ENCODE measurements around the gene JAK2. TPM values are rescaled to one million over a fixed set of nuclear protein-coding genes. Genes with fewer than 3 reads are reported as not detected.

JAK2 gene
- total and polyA plus RNA-seq, 2 donors from 2014 or later, result 4.5 to 23.3 TPM

- no peak overlapping the region for H3K9ac ChIP-seq (ENCODE audit: low read length in 3 of 3)
- H3K4me3 ChIP-seq (ENCODE audit: low read length in 3 of 3), result no peak overlapping the region
- no peak for TF ChIP-seq CTCF (IDR thresholded peaks at IDR 0.05; ENCODE audit: borderline replicate concordance, extremely low read depth, insufficient read depth)
- intact Hi-C loops (cut with DNase I), result no loop called here
- no peaks in the 10 kb centered on the region for H3K27me3 ChIP-seq (ENCODE audit: control insufficient read depth, insufficient read depth, low read length)
- H3K4me1 ChIP-seq (ENCODE audit: control insufficient read depth in 2 of 3, insufficient read depth in 2 of 3, low read depth in 1 of 3, low read length in 3 of 3), result no peaks in the 10 kb centered on the region
- no peaks in the 10 kb centered on the region for H3K9me3 ChIP-seq (ENCODE audit: control insufficient read depth in 2 of 3, insufficient read depth in 1 of 3, low read length in 3 of 3)
- no peaks in the 10 kb centered on the region for H3K36me3 ChIP-seq (ENCODE audit: control insufficient read depth in 2 of 3, insufficient read depth in 3 of 3, low read length in 3 of 3)
- H3K27ac ChIP-seq (ENCODE audit: low read depth in 2 of 2, low read length in 2 of 2), result no peak overlapping the region
- DNase-seq, result no peak
- no peak for FAIRE-seq
Observed at GRCh38 chr9:4959031-4959430, 26.0 kb upstream of the JAK2 start.

- no peak for TF ChIP-seq CTCF (IDR thresholded peaks at IDR 0.05; ENCODE audit: borderline replicate concordance, extremely low read depth, insufficient read depth)
- no peak overlapping the region for H3K27ac ChIP-seq (ENCODE audit: low read depth in 2 of 2, low read length in 2 of 2)
- H3K4me3 ChIP-seq (ENCODE audit: low read length in 3 of 3), result no peak overlapping the region
- intact Hi-C loops (cut with DNase I), result no loop called here
- H3K9me3 ChIP-seq (ENCODE audit: control insufficient read depth in 2 of 3, insufficient read depth in 1 of 3, low read length in 3 of 3), result no peaks in the 10 kb centered on the region
- H3K4me1 ChIP-seq (ENCODE audit: control insufficient read depth in 2 of 3, insufficient read depth in 2 of 3, low read depth in 1 of 3, low read length in 3 of 3), result no peaks in the 10 kb centered on the region
- DNase-seq, result no peak
- no peak overlapping the region for H3K9ac ChIP-seq (ENCODE audit: low read length in 3 of 3)
- H3K27me3 ChIP-seq (ENCODE audit: control insufficient read depth, insufficient read depth, low read length), result no peaks in the 10 kb centered on the region
- H3K36me3 ChIP-seq (ENCODE audit: control insufficient read depth in 2 of 3, insufficient read depth in 3 of 3, low read length in 3 of 3), result no peaks in the 10 kb centered on the region
- FAIRE-seq, result no peak
Observed at GRCh38 chr9:4962085-4962484, 23.0 kb upstream of the JAK2 start.

DNA sequence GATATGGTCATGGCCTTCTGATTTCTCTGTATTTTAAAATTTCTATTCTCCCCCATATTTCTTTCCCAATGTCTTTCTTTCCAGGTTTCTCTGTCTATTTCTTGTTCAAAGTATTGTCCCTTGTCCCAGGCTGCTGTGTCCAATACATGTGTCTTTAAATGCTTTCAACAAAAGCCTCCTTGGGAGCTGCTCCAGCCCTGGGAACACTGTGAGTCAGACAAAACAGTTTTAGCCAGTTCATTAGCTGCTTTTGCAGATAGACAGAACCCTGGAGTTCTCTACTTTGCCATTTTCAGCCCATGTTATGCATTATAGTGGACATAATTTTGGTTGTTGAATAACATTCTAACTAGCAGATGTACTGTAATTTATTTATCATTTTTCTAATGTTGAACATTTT lies 20.5 kb upstream of the JAK2 start:
- H3K4me1 ChIP-seq (ENCODE audit: control insufficient read depth in 2 of 3, insufficient read depth in 2 of 3, low read depth in 1 of 3, low read length in 3 of 3), result no peaks in the 10 kb centered on the region
- no peak for TF ChIP-seq CTCF (IDR thresholded peaks at IDR 0.05; ENCODE audit: borderline replicate concordance, extremely low read depth, insufficient read depth)
- H3K9me3 ChIP-seq (ENCODE audit: control insufficient read depth in 2 of 3, insufficient read depth in 1 of 3, low read length in 3 of 3), result no peaks in the 10 kb centered on the region
- no peak overlapping the region for H3K9ac ChIP-seq (ENCODE audit: low read length in 3 of 3)
- no peaks in the 10 kb centered on the region for H3K27me3 ChIP-seq (ENCODE audit: control insufficient read depth, insufficient read depth, low read length)
- no peak overlapping the region for H3K4me3 ChIP-seq (ENCODE audit: low read length in 3 of 3)
- no peaks in the 10 kb centered on the region for H3K36me3 ChIP-seq (ENCODE audit: control insufficient read depth in 2 of 3, insufficient read depth in 3 of 3, low read length in 3 of 3)
- DNase-seq (no peak), FAIRE-seq (no peak)
- H3K27ac ChIP-seq (ENCODE audit: low read depth in 2 of 2, low read length in 2 of 2), result no peak overlapping the region
- intact Hi-C loops (cut with DNase I), result no loop called here

- DNase-seq, result no peak
Observed at GRCh38 chr9:4965174-4965821, 19.8 kb upstream of the JAK2 start.

More at GRCh38 chr9:4965174-4965821, 19.8 kb upstream of the JAK2 start:
- Histone ChIP-seq H3K9ac (ENCODE audit: low read length in 3 of 3) (no peak overlapping the region), H3K27me3 (ENCODE audit: control insufficient read depth, insufficient read depth, low read length) (no peaks in the 10 kb centered on the region), H3K4me3 (ENCODE audit: low read length in 3 of 3) (no peak overlapping the region), H3K4me1 (ENCODE audit: control insufficient read depth in 2 of 3, insufficient read depth in 2 of 3, low read depth in 1 of 3, low read length in 3 of 3) (no peaks in the 10 kb centered on the region), H3K9me3 (ENCODE audit: control insufficient read depth in 2 of 3, insufficient read depth in 1 of 3, low read length in 3 of 3) (no peaks in the 10 kb centered on the region), H3K27ac (ENCODE audit: low read depth in 2 of 2, low read length in 2 of 2) (no peak overlapping the region), H3K36me3 (ENCODE audit: control insufficient read depth in 2 of 3, insufficient read depth in 3 of 3, low read length in 3 of 3) (no peaks in the 10 kb centered on the region)
- intact Hi-C loops (cut with DNase I), result no loop called here
- no peak for TF ChIP-seq CTCF (IDR thresholded peaks at IDR 0.05; ENCODE audit: borderline replicate concordance, extremely low read depth, insufficient read depth)
- FAIRE-seq, result no peak
